DOHH2 (cell line): ENCODE measurements around the gene FBXL2.

ENCODE experiments used
- CTCF ChIP-seq: fragments of 200-600 bp; sonication (generic); IDR thresholded peaks from one replicate; pipeline ENCODE4 v1.5.1; 2014; ENCODE audit warnings: antibody characterized with exemption, mild to moderate bottlenecking, low read depth, low read length; ENCODE audit not compliant: poor library complexity, severe bottlenecking
- EZH2phosphoT487 ChIP-seq: fragments of 200-600 bp; sonication (generic); IDR thresholded peaks from 2 replicates; pipeline ENCODE4 v1.6.1; 2017; ENCODE audit warnings: borderline replicate concordance, mild to moderate bottlenecking, antibody characterized with exemption, low read length, moderate library complexity, mixed read lengths

DNA sequence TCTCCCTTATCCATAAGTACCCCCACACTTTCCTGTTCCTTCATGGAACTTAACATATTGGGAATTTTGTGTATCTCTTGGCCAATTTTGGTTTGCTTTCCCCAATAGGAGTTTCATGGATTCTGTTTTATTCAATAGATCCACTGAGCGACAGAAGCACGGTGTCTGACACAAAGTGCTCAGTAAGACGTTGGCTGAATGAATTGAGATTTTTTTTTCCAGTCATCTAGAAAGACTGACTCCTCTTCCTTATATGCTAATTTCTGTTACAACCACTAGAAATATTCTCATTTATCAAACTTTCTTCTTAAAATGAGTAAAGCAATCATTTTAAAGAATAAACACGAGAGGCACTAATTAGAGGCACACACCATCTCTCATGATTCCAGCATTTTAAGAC, 114.9 kb downstream of the FBXL2 start:
- TF ChIP-seq EZH2phosphoT487: no peak
- no peak for TF ChIP-seq CTCF
